ENCODE measurements around the gene MAGEF1. TPM values are rescaled to one million over a fixed set of nuclear protein-coding genes. Genes with fewer than 3 reads are reported as not detected.

The MAGEF1 gene
- total and polyA plus RNA-seq, 10 donors = 16.5 to 42.1 (median 20.8) TPM

- TF ChIP-seq POLR2A (IDR thresholded peaks at IDR 0.05) (no peak), POLR2AphosphoS5 (IDR thresholded peaks at IDR 0.05) (no peak)
- TF ChIP-seq, protein P1, sequence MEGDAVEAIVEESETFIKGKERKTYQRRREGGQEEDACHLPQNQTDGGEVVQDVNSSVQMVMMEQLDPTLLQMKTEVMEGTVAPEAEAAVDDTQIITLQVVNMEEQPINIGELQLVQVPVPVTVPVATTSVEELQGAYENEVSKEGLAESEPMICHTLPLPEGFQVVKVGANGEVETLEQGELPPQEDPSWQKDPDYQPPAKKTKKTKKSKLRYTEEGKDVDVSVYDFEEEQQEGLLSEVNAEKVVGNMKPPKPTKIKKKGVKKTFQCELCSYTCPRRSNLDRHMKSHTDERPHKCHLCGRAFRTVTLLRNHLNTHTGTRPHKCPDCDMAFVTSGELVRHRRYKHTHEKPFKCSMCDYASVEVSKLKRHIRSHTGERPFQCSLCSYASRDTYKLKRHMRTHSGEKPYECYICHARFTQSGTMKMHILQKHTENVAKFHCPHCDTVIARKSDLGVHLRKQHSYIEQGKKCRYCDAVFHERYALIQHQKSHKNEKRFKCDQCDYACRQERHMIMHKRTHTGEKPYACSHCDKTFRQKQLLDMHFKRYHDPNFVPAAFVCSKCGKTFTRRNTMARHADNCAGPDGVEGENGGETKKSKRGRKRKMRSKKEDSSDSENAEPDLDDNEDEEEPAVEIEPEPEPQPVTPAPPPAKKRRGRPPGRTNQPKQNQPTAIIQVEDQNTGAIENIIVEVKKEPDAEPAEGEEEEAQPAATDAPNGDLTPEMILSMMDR (IDR thresholded peaks at IDR 0.05 in 8 of 11, conservative IDR thresholded peaks at IDR 0.05 in 3 of 11) = no peak
- intact Hi-C loops (cut with DNase I; ENCODE audit: low total_unique reads) = no loop called here
- 92 to 95% (median 95%) methylated on average over 6 of the region's 6 CpGs for WGBS, 5 donors
Observed at GRCh38 chr3:184663356-184663755, 48.5 kb downstream of the MAGEF1 start.

GRCh38 chr3:184662187-184662586 lies 49.7 kb downstream of the MAGEF1 start:
- H3K36me3 ChIP-seq = no peaks in the 10 kb centered on the region
- WGBS, 5 donors = 64 to 86% (median 69%) methylated on average over 5 of the region's 5 CpGs
- no peak overlapping the region for H3K27ac ChIP-seq
- H3K4me3 ChIP-seq = no peak overlapping the region
- H3K27me3 ChIP-seq (replicated peaks in 1 of 7) = peaks cover 0 to 9% (median 0%) of the 10 kb centered on the region in 7 donors
- intact Hi-C loops (cut with DNase I; ENCODE audit: low total_unique reads) = no loop called here
- DNase-seq = no peak
- no peak for TF ChIP-seq POLR2A (IDR thresholded peaks at IDR 0.05)
- TF ChIP-seq POLR2AphosphoS5 (IDR thresholded peaks at IDR 0.05) = no peak
- TF ChIP-seq, protein P1 (IDR thresholded peaks at IDR 0.05 in 8 of 11, conservative IDR thresholded peaks at IDR 0.05 in 3 of 11) = no peak
- no peaks in the 10 kb centered on the region for H3K9me3 ChIP-seq
- H3K4me1 ChIP-seq = peaks cover 0 to 20% (median 9%) of the 10 kb centered on the region in 6 donors

More at GRCh38 chr3:184663356-184663755, 48.5 kb downstream of the MAGEF1 start:
- DNase-seq = no peak
- Histone ChIP-seq H3K4me3 (no peak overlapping the region), H3K27me3 (replicated peaks in 1 of 7) (peaks cover 0 to 9% (median 0%) of the 10 kb centered on the region in 7 donors), H3K36me3 (no peaks in the 10 kb centered on the region), H3K4me1 (peaks cover 0 to 19% (median 9%) of the 10 kb centered on the region in 6 donors), H3K27ac (no peak overlapping the region), H3K9me3 (no peaks in the 10 kb centered on the region)

GRCh38 chr3:184660931-184661330 lies 50.9 kb downstream of the MAGEF1 start:
- TF ChIP-seq POLR2AphosphoS5 (IDR thresholded peaks at IDR 0.05) (no peak), POLR2A (IDR thresholded peaks at IDR 0.05) (no peak)
- TF ChIP-seq, protein P1 (IDR thresholded peaks at IDR 0.05 in 8 of 11, conservative IDR thresholded peaks at IDR 0.05 in 3 of 11) = no peak

More at GRCh38 chr3:184660931-184661330, 50.9 kb downstream of the MAGEF1 start:
- no peaks in the 10 kb centered on the region for H3K36me3 ChIP-seq
- no peaks in the 10 kb centered on the region for H3K9me3 ChIP-seq
- no peak for DNase-seq
- peaks cover 0 to 9% (median 0%) of the 10 kb centered on the region in 7 donors for H3K27me3 ChIP-seq (replicated peaks in 1 of 7)
- intact Hi-C loops (cut with DNase I; ENCODE audit: low total_unique reads) = no loop called here
- no peak overlapping the region for H3K4me3 ChIP-seq
- H3K4me1 ChIP-seq = peaks cover 0 to 20% (median 6%) of the 10 kb centered on the region in 6 donors
- WGBS, 5 donors = 39 to 63% (median 53%) methylated on average over 6 of the region's 6 CpGs
- no peak overlapping the region for H3K27ac ChIP-seq

Other genes starting within 250 kb of the MAGEF1 start
- gene EPHB3, start 150.3 kb downstream of the MAGEF1 start, total RNA-seq = 1 to 10 TPM in 4 of 7 donors, under 1 TPM in 3; 0.23 to 2.3 (median 1.3) TPM
- under 1 TPM; 0.48 to 0.98 (median 0.52) TPM for gene EPHB3, start 150.3 kb downstream of the MAGEF1 start, polyA plus RNA-seq
- 100 to 1,000 TPM in 5 of 7 donors, 10 to 100 TPM in 2; 88.6 to 169 (median 109) TPM for gene VPS8, start 100.1 kb upstream of the MAGEF1 start, total RNA-seq
- gene VPS8, start 100.1 kb upstream of the MAGEF1 start, polyA plus RNA-seq = 10 to 100 TPM in 2 of 3 donors, 1 to 10 TPM in 1; 9.1 to 12.0 (median 11.6) TPM